ENCODE measurements around the gene FSTL3.
"Not testable (repeated sequence)": the region's sequence is repeated elsewhere in the genome, so short reads cannot be mapped to it uniquely, and the experiment has no call there.

Gene FSTL3

DNA sequence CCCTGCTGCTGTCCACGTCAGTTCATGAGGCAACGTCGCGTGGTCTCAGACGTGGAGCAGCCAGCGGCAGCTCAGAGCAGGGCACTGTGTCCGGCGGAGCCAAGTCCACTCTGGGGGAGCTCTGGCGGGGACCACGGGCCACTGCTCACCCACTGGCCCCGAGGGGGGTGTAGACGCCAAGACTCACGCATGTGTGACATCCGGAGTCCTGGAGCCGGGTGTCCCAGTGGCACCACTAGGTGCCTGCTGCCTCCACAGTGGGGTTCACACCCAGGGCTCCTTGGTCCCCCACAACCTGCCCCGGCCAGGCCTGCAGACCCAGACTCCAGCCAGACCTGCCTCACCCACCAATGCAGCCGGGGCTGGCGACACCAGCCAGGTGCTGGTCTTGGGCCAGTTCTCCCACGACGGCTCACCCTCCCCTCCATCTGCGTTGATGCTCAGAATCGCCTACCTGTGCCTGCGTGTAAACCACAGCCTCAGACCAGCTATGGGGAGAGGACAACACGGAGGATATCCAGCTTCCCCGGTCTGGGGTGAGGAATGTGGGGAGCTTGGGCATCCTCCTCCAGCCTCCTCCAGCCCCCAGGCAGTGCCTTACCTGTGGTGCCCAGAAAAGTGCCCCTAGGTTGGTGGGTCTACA lies 6.6 kb downstream of the FSTL3 start:
- no peak for DNase-seq (ENCODE audit: low read depth)

DNA sequence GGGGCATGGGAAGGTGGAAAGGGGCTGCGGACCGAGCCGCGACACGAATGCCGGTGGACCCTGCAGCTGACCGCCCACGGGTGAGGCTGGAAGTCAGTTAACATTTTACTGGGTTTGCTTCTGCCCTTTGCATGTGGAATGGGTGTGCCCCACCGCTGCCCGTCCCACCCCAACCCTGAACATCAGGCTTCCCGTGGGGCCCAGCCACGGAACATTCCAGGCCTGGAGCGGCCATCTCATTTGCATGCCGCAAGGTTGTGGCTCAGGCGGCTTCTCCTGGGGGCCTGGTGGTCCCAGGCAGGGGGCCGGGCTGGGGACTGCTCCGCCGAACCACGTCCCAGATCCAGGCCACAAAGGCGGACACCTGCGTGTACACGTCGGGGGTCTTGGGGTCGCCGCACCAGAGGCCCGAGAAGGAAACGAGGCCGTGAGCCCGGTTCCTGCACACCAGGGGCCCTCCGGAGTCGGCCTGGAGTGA lies 9.3 kb downstream of the FSTL3 start:
- DNase-seq (ENCODE audit: low read depth), result no peak

DNA sequence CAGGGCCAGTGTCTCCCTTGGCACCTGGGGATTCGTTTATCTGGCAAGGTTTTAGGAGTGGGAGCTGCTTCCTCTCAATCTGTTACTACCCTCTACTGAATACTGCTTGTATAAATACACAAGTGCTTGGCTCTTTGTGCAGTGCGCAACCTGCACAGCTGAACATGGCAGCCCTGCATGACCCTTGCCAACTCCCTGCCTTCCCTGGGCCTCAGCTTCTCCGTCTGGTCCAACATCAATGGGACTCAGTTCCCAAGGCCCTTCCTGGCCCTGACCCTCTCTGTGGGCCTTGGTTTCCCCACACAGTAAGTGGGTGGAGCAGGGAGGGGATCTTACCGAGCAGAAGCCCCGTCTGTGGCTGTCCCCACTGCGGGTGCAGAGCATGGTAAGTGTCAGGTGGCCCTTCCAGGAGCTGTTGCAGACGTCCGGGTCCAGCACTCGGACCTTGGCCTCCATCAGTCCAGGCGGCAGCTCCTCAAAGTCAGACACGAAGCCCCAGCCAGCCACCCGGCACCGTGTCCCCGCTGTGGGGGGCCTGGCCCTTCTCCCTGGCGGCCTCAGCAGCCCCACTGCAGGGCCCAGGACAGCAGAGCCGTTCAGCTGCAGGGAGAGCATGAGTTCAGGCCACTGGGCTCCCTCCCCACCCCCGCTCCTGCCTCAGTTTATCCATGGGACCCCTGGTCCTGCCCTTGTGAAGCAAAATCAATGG lies 10.6 kb downstream of the FSTL3 start:
- DNase-seq (ENCODE audit: low read depth), result no peak

DNA sequence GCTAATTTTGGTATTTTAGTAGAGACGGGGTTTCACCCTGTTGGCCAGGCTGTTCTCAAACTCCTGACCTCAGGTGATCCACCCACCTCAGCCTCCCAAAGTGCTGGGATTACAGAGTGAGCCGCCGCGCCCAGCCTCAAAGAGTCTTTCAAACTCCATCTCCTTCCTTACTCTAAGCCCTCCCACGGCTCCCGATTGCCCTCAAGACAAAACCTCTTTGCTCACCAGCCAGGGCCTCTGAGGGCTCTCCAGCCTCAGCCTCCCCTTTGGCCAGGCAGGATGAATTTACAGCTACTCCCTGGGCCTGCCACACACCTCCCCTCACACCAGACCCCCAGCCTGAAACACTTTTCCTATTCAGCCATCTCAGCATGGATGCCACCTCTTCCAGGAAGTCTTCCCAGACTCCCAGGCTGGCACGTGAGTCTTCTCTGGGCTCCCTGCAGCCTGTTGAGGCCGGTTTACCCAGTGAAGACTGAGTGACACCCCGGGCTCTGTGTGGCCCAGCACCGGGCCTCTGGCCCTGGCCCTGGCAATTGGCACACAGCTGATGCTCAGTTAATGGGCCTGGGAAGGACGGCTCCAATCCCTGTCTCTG lies 11.5 kb downstream of the FSTL3 start:
- DNase-seq (ENCODE audit: low read depth), result no peak

- no peak for DNase-seq (ENCODE audit: low read depth)
Observed at GRCh38 chr19:688214-688613, 12.0 kb downstream of the FSTL3 start.

DNA sequence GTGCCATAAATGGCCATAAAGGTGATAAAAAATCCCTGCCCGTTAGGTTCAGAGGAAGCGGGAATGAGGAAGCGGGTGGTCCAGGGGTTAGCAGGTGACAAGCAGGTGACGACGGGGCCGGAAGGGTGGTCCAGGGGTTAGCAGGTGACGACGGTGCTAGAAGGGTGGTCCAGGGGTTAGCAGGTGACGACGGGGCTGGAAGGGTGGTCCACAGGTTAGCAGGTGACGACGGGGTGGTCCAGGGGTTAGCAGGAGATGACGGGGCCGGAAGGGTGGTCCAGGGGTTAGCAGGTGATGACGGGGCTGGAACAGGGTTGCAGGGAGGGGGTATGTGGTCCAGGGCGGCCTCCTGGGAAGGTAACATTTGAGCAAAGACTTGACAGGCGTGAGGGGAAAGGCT lies 12.8 kb downstream of the FSTL3 start:
- DNase-seq (ENCODE audit: low read depth), result no peak

DNA sequence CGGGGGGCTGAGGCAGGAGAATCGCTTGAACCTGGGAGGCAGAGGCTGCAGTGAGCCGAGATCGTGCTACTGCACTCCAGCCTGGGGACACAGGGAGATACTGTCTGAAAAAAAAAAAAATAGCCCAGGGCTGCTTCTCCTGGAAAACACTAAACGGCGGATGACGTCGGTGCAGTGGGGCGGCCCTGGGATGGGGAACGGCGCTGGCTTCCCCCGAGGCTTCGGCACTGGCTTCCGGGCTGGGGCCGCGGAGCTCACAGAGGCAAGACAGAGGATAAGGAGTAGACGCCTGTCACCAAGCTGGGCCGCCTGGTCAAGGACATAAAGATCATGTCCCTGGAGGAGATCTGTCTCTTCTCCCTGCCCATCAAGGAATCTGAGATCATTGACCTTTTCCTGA lies 14.0 kb downstream of the FSTL3 start:
- no peak for DNase-seq (ENCODE audit: low read depth)

DNA sequence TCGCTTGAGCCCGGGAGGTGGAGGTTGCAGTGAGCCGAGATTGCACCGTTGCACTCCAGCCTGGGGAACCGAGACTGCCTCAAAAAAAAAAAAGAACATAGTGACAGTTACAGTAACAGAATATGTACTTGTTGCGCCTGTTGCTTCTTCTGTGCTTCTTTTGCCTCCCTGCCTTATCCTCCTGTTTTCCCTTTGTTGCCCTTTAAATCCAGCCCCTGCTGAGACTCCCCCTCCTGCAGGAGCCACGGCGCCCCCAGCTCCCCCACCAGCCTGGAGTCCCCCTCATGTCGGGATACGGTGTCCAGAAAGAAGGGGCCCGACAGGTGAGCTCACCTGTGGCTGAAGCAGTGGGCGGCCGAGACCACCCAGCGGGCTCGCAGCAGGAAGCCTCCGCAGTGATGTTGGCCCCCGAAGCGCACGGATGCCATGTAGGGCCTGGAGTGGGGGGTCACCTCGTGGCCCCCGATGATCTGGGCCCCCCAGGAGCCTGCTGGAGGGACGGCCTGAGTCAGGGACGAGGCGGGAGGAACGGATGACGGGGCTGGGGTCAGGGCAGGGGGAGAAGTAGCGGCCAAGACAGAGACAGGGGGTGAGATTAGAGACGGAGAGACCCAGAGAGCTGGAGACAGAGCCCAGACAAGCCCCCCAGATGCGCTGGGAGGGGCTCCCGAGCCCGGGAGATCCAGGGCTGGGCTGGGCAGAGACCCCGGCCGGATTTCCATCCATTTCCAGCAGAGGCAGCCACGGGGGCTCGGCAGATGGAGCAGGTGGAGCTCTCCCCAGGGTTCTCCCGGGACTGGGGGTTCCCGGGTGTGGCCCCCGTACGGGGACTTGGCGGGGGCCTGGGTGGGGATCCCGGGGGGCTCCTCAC lies 18.5 kb downstream of the FSTL3 start:
- DNase-seq (ENCODE audit: low read depth), result no peak

DNA sequence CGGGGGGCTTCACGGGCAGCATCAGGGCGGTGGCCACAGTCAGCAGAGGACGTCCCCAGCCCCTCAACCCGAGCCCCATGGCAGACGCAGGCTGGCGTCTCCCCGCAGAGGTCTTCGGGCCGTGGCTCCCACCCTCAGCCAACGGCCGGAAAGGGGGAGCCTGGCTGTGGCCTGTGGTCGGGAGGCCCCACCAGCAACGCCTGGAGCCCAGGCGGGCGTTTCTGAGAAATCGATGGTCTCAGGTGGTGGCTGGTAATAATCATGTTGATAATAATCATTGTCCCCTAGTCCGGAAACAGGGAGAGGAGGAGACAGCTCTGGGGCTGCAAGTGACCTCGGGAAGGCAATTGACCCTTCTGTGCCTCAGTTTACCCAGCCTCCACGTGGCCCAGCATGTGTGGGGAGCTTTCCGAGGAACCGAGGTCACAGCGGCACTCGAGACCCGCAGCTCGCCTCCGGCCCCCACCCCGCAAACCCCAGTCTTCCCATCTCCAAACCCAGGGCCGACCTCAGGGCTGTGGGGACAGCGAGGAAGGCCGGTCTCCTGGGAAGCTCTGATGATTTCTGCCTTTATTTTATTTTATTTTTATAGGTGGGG lies 19.3 kb downstream of the FSTL3 start, which contains the start of gene PRSS57:
PRSS57 (minus strand) TSS at position 101 of the 598 bp plus-strand sequence; CDS start at position 79, 22 bp downstream.
- DNase-seq (ENCODE audit: low read depth), result no peak

DNA sequence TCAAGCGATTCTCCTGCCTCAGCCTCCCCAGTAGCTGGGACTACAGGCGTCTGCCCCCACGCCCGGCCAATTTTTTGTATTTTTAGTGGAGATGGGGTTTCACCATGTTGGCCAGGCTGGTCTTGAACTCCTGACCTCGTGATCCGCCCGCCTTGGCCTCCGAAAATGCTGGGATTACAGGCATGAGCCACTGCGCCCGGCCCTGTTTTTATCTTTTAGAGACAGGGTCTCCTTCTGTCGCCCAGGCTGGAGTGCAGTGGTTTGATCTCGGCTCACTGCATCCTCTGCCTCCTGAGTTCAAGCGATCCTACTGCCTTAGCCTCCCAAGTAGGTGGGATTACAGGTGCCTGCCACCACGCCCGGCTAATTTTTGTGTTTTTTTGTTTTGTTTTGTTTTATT lies 22.3 kb downstream of the FSTL3 start:
- not testable (repeated sequence) for DNase-seq (ENCODE audit: low read depth)

GRCh38 chr19:699885-700284 lies 23.7 kb downstream of the FSTL3 start:
- not testable (repeated sequence) for DNase-seq (ENCODE audit: low read depth)

- not testable (repeated sequence) for DNase-seq (ENCODE audit: low read depth)
Observed at GRCh38 chr19:702847-703246, 26.7 kb downstream of the FSTL3 start.

DNA sequence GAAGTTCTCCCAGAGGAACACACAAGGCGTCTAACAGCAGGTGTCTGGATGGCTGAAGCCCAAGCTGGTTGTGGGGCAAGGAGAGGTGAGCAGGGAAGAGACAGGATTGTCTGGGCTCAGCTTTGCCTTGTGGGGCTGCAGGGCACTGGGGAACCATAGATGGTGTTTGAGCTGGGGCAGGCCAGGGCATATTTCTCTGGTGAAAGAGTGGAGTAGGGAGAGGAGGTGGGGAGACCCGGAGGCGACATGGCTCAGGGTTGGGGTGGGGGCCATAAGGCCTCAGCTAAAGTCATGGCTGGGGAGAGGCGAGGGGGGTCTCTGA lies 27.1 kb downstream of the FSTL3 start:
- DNase-seq (ENCODE audit: low read depth), result no peak

DNA sequence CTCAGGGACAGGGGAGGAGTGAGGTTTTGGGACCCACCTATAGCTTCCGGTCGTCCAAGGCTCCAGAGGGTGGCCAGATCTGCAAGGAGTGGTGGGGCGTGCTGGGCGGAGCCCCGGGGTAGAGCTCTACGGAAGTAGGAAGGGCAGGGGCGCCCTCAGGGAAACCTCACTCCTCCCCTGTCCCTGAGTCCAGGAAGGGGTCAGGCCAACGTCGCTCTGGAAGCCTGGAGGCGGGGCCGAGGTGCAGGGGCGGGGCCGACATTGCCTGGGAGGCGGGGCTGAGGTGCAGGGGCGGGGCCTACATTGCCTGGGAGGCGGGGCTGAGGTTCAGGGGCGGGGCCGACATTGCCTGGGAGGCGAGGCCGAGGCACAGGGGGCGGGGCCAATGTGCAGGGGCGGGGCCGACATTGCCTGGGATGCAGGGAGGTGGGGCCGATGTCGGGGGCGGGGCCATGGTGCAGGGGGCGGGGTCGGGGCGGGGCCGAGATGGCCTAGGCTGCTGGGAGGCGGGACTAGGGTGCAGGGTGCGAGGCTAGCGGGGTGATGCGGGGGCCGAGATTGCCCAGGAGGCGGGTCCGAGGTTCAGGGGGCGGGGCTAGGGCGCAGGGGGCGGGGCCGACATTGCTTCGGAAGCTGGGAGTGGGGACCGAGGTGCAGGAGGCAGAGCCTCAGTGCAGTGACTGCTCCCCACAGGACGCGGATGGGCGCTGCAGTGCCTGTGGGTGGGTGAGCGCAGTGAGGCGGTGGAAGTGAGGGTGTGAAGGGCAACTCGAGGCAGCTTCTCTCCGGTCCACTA lies 27.7 kb downstream of the FSTL3 start:
- DNase-seq (ENCODE audit: low read depth), result peak; percentile 39

DNA sequence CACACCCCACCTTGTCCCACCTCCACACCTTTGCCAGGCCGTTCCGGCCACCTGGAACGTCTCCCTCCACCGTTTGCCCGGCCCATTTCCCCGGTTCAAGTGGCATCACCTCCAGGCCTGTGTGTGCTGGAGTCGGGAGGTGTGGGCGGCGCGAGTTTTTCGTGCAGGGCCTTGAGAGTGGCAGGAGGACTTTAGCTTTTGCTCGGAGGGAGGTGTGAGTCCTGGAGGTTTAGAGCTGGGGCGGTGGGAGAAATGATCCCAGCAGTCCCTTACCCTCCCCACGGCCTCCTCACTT lies 28.2 kb downstream of the FSTL3 start:
- no peak for DNase-seq (ENCODE audit: low read depth)

DNA sequence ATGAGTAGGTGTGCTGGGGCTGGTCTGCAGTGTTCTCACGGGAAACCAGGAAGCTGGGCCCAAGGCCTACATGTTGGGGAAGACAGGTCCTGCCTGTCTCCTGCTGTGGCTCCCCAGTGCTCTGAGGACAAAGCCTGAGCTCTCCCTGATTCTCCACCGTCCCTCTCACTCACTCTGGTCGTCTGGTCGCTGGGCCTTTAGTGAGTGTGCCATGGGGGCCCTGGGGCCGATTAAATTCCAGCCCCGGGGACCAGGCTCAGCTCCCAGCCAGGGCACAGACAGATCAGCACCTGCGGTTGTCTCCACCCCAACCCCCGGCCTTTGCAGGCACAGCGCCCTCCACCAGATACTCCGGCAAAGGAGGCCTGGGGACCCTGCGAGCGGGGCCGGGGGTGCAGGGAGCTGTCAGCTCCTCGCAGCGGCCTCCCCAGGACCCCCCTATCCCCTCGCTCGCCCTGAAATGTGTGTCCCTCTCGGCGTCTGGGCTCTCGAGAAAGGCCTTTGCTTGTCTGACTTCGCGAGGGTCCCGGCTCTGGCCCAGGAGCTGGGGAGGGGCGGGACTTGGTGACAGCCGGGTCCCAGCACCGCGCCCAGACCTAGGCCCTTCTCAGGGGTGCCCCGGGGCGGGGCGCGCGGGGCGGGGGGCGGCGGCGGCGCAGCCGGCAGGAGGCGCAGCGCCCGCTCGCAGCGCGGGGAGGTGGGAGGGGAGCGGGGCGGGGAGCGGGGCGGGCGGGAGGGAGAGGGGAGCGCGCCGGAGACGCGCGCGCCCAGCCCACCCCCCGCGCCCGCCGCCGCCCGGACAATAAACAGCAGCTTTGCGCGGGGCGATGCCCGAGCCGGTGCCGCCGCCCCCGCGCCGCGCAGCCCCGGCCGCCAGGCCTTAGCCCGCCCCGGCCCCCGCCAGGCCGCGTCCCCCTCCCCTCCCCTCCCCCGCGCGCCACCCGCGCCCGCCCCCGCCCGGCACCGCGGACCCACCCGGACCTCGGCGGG lies 32.3 kb downstream of the FSTL3 start, which contains the start of gene PALM:
PALM (plus strand) TSS at position 782 of the 990 bp plus-strand sequence. CDS start 212 bp downstream, outside the sequence.
- DNase-seq (ENCODE audit: low read depth), result no peak

- DNase-seq (ENCODE audit: low read depth), result no peak
Observed at GRCh38 chr19:709196-709964, 33.2 kb downstream of the FSTL3 start.

GRCh38 chr19:709965-710571 lies 33.9 kb downstream of the FSTL3 start:
- DNase-seq (ENCODE audit: low read depth), result no peak

GRCh38 chr19:710767-711166 lies 34.6 kb downstream of the FSTL3 start:
- no peak for DNase-seq (ENCODE audit: low read depth)
